WERI-Rb-1 (cell line): ENCODE measurements around the gene PCIF1.

Source experiments
- DNase-seq: peaks from one replicate; pipeline ENCODE4 v3.0.0-alpha.2; 2020
- H3K27ac ChIP-seq: fragments of 250-450 bp; sonication (Bioruptor Pico); 2 replicates; pipeline ENCODE4 v1.5.1; 2020; ENCODE audit warnings: mild to moderate bottlenecking, moderate library complexity
- H3K27me3 ChIP-seq: fragments of 250-450 bp; sonication (Bioruptor Pico); 2 replicates; pipeline ENCODE4 v1.5.1; 2021; ENCODE audit warnings: mild to moderate bottlenecking, low read depth, moderate library complexity; ENCODE audit not compliant: insufficient read depth, severe bottlenecking
- H3K36me3 ChIP-seq: fragments of 250-450 bp; sonication (Bioruptor Pico); 2 replicates; pipeline ENCODE4 v1.5.1; 2020; ENCODE audit warnings: mild to moderate bottlenecking, moderate library complexity
- H3K4me3 ChIP-seq: 2 replicates; pipeline ENCODE4 v1.5.1; 2011; ENCODE audit warnings: low read depth, mild to moderate bottlenecking, control low read depth, low read length
- H3K9me3 ChIP-seq: fragments of 250-450 bp; sonication (Bioruptor Pico); 2 replicates; pipeline ENCODE4 v1.5.1; 2021; ENCODE audit warnings: mild to moderate bottlenecking, moderate library complexity; ENCODE audit not compliant: severe bottlenecking
- CTCF ChIP-seq: IDR thresholded peaks from 2 replicates; pipeline ENCODE4 v1.5.1; 2011; ENCODE audit warnings: low read depth, mild to moderate bottlenecking, control low read depth, inconsistent platforms, low read length

The PCIF1 gene

GRCh38 chr20:45902199-45902701 lies 32.2 kb upstream of the PCIF1 start:
- H3K9me3 ChIP-seq, result no peaks in the 10 kb centered on the region
- no peak for TF ChIP-seq CTCF
- DNase-seq, result no peak
- no peak overlapping the region for H3K4me3 ChIP-seq
- H3K27ac ChIP-seq, result no peak overlapping the region
- no peaks in the 10 kb centered on the region for H3K27me3 ChIP-seq
- H3K36me3 ChIP-seq, result peaks cover 29% of the 10 kb centered on the region

- H3K9me3 ChIP-seq, result no peaks in the 10 kb centered on the region
- H3K4me3 ChIP-seq, result no peak overlapping the region
- no peak for DNase-seq
- TF ChIP-seq CTCF, result no peak
- H3K27ac ChIP-seq, result no peak overlapping the region
- peaks cover 13% of the 10 kb centered on the region for H3K36me3 ChIP-seq
- no peaks in the 10 kb centered on the region for H3K27me3 ChIP-seq
Measured at GRCh38 chr20:45904583-45905504, 29.6 kb upstream of the PCIF1 start.

GRCh38 chr20:45905505-45906079 lies 28.9 kb upstream of the PCIF1 start:
- H3K27me3 ChIP-seq, result no peaks in the 10 kb centered on the region
- peaks cover 9% of the 10 kb centered on the region for H3K36me3 ChIP-seq
- H3K9me3 ChIP-seq, result no peaks in the 10 kb centered on the region
- H3K27ac ChIP-seq, result no peak overlapping the region
- H3K4me3 ChIP-seq, result no peak overlapping the region
- no peak for DNase-seq
- TF ChIP-seq CTCF, result no peak

- H3K27ac ChIP-seq, result no peak overlapping the region
- H3K9me3 ChIP-seq, result no peaks in the 10 kb centered on the region
- H3K36me3 ChIP-seq, result no peaks in the 10 kb centered on the region; the same call in 1 of the 2 replicates
- H3K27me3 ChIP-seq, result no peaks in the 10 kb centered on the region
- H3K4me3 ChIP-seq, result no peak overlapping the region
- no peak for TF ChIP-seq CTCF
- DNase-seq, result no peak
Measured at GRCh38 chr20:45907219-45907948, 27.1 kb upstream of the PCIF1 start.

- H3K36me3 ChIP-seq, result no peaks in the 10 kb centered on the region; the same call in 1 of the 2 replicates
- no peaks in the 10 kb centered on the region for H3K27me3 ChIP-seq
- H3K4me3 ChIP-seq, result no peak overlapping the region
- H3K27ac ChIP-seq, result no peak overlapping the region
- no peak for DNase-seq
- H3K9me3 ChIP-seq, result no peaks in the 10 kb centered on the region
- TF ChIP-seq CTCF, result no peak
Measured at GRCh38 chr20:45908084-45908483, 26.4 kb upstream of the PCIF1 start.
